ENCODE results near the gene CDON. TPM values are rescaled to one million over a fixed set of nuclear protein-coding genes. Genes with fewer than 3 reads are reported as not detected.

CDON gene
- total and polyA plus RNA-seq, 2 donors (not counting 1 experiment from before 2014, with no cell fraction given): 0.01 TPM; not detected in 1

DNA sequence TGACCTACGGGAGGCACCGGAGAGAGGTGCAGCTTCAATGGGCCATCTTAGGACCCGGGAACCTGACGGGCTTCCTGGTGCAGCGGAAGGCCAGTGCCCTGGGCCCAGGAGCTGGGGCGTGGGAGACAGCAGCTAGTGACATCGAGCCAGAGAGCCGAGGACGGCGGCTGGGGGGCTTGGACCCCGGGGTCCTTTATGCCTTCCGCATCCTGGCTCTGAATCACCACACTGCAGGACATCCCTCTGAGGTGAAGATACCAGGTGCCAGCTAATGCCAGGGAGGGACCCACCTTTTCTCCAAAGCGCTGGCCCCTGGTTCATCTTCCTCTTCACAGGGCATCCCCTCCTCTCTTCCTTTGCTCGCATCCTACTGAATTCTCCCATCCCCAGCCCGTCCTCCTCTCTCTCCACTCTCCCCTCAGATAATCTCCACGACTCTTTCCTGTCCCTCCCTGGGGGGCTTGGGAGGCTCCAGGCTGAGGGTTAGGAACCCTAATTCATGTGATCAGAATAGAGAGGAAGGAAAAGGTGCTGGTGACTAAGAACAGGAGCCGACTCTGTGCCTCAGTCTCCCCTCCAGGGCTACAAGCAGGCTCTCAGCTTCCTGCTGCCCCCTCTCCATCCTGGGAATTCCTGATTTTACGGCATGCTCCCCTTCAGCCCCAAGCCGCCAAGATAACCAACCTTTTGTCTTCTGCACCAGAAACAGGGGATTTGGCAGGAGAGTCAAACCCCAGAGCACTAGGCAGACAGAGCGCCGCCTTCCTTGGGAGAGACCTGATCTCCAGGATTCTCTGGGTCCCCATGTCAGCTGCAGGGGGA lies 108.3 kb downstream of the CDON start:
- Mint-ChIP-seq H3K9me3 (ENCODE audit: insufficient read depth) (no peaks in the 10 kb centered on the region), H3K27me3 (peaks cover 3% of the 10 kb centered on the region), H3K4me1 (no peaks in the 10 kb centered on the region), H3K4me3 (no peak overlapping the region), H3K27ac (no peak overlapping the region)
- H3K27ac ChIP-seq (ENCODE audit: low read length in 2 of 2): no peak overlapping the region
- H3K4me3 ChIP-seq (ENCODE audit: control extremely low read depth in 1 of 5, extremely low read depth in 1 of 5, insufficient read depth in 1 of 5, low read depth in 2 of 5, low read length in 4 of 5): no peak overlapping the region
- H3K9ac ChIP-seq (ENCODE audit: low read length): no peak overlapping the region
- CTCF ChIA-PET: no interaction called here
- POLR2A ChIA-PET: no interaction called here
- no peaks in the 10 kb centered on the region for H3K79me2 ChIP-seq (ENCODE audit: control insufficient read depth, insufficient read depth, low read length)
- H3K27me3 ChIP-seq (replicated peaks in 1 of 4; ENCODE audit: control extremely low read depth in 1 of 4, control insufficient read depth in 3 of 4, insufficient read depth in 4 of 4, low read length in 3 of 4): no peaks in the 10 kb centered on the region
- DNase-seq (no peak), ATAC-seq (ENCODE audit: low read depth) (no peak)
- no peaks in the 10 kb centered on the region for H4K20me1 ChIP-seq (ENCODE audit: control insufficient read depth, insufficient read depth, low read length, poor library complexity, severe bottlenecking)
- H3K9me3 ChIP-seq (ENCODE audit: control extremely low read depth in 1 of 3, control insufficient read depth in 2 of 3, insufficient read depth in 1 of 3, low read length in 2 of 3): no peaks in the 10 kb centered on the region
- H3K36me3 ChIP-seq (replicated peaks in 1 of 2; ENCODE audit: control extremely low read depth in 1 of 2, control insufficient read depth in 1 of 2, extremely low read depth in 1 of 2, insufficient read depth in 2 of 2, low read length in 1 of 2): no peaks in the 10 kb centered on the region
- H3K4me2 ChIP-seq (replicated peaks; ENCODE audit: low read depth, low read length, poor library complexity, severe bottlenecking): no peak overlapping the region
- no peak overlapping the region for H2AFZ ChIP-seq (ENCODE audit: insufficient read depth, low read depth, low read length, poor library complexity, severe bottlenecking)
- TF ChIP-seq, protein P1, sequence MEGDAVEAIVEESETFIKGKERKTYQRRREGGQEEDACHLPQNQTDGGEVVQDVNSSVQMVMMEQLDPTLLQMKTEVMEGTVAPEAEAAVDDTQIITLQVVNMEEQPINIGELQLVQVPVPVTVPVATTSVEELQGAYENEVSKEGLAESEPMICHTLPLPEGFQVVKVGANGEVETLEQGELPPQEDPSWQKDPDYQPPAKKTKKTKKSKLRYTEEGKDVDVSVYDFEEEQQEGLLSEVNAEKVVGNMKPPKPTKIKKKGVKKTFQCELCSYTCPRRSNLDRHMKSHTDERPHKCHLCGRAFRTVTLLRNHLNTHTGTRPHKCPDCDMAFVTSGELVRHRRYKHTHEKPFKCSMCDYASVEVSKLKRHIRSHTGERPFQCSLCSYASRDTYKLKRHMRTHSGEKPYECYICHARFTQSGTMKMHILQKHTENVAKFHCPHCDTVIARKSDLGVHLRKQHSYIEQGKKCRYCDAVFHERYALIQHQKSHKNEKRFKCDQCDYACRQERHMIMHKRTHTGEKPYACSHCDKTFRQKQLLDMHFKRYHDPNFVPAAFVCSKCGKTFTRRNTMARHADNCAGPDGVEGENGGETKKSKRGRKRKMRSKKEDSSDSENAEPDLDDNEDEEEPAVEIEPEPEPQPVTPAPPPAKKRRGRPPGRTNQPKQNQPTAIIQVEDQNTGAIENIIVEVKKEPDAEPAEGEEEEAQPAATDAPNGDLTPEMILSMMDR (IDR thresholded peaks at IDR 0.05): no peak
- no peak for TF ChIP-seq EZH2 (IDR thresholded peaks at IDR 0.05; ENCODE audit: borderline replicate concordance, insufficient read depth, low read depth, low read length, poor library complexity, severe bottlenecking)
- no peaks in the 10 kb centered on the region for H3K4me1 ChIP-seq (ENCODE audit: control insufficient read depth in 2 of 2, insufficient read depth in 2 of 2, low read length in 2 of 2)
- intact Hi-C loops (cut with micrococcal nuclease): no loop called here
- 93% methylated on average over 17 of the region's 21 CpGs for WGBS (ENCODE audit: insufficient coverage)

DNA sequence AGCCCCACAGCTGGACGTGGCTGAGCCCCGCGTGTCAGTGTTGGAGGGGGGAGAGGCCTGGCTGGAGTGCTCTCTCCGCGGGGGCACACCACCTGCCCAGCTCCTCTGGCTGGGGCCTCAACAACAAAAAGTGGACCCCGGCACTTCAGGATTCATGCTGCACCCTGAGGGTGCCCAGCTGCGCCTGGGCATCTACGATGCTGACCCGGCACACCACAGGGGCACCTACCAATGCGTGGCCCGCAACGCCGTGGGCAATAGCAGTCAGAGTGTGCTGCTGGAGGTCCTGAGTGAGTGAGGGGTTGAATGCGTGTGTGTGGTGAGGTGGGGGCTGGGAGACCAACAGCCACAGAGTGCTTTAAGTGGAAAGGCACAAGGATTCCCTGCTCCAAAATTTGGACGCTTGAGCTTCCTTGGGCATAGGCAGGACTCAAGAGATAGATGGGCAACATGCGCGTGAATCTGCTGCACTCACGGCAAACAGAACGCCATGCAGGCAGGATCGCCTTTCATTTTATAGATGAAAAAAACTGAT lies 109.2 kb downstream of the CDON start:
- ChIA-PET CTCF (no interaction called here), POLR2A (no interaction called here)
- Mint-ChIP-seq H3K4me1 (no peaks in the 10 kb centered on the region), H3K27me3 (peaks cover 3% of the 10 kb centered on the region), H3K9me3 (ENCODE audit: insufficient read depth) (no peaks in the 10 kb centered on the region), H3K4me3 (no peak overlapping the region), H3K27ac (no peak overlapping the region)
- Histone ChIP-seq H4K20me1 (ENCODE audit: control insufficient read depth, insufficient read depth, low read length, poor library complexity, severe bottlenecking) (no peaks in the 10 kb centered on the region), H3K4me1 (ENCODE audit: control insufficient read depth in 2 of 2, insufficient read depth in 2 of 2, low read length in 2 of 2) (no peaks in the 10 kb centered on the region), H3K4me2 (replicated peaks; ENCODE audit: low read depth, low read length, poor library complexity, severe bottlenecking) (no peak overlapping the region), H3K9ac (ENCODE audit: low read length) (no peak overlapping the region), H3K9me3 (ENCODE audit: control extremely low read depth in 1 of 3, control insufficient read depth in 2 of 3, insufficient read depth in 1 of 3, low read length in 2 of 3) (no peaks in the 10 kb centered on the region), H3K36me3 (replicated peaks in 1 of 2; ENCODE audit: control extremely low read depth in 1 of 2, control insufficient read depth in 1 of 2, extremely low read depth in 1 of 2, insufficient read depth in 2 of 2, low read length in 1 of 2) (no peaks in the 10 kb centered on the region), H3K27me3 (replicated peaks in 1 of 4; ENCODE audit: control extremely low read depth in 1 of 4, control insufficient read depth in 3 of 4, insufficient read depth in 4 of 4, low read length in 3 of 4) (no peaks in the 10 kb centered on the region), H2AFZ (ENCODE audit: insufficient read depth, low read depth, low read length, poor library complexity, severe bottlenecking) (no peak overlapping the region), H3K79me2 (ENCODE audit: control insufficient read depth, insufficient read depth, low read length) (no peaks in the 10 kb centered on the region), H3K4me3 (ENCODE audit: control extremely low read depth in 1 of 5, extremely low read depth in 1 of 5, insufficient read depth in 1 of 5, low read depth in 2 of 5, low read length in 4 of 5) (no peak overlapping the region), H3K27ac (ENCODE audit: low read length in 2 of 2) (no peak overlapping the region)
- WGBS (ENCODE audit: insufficient coverage): 85% methylated on average over 19 of the region's 20 CpGs
- ATAC-seq (ENCODE audit: low read depth) (no peak), DNase-seq (no peak)
- intact Hi-C loops (cut with micrococcal nuclease): no loop called here
- TF ChIP-seq, protein P1 (IDR thresholded peaks at IDR 0.05): no peak
- TF ChIP-seq EZH2 (IDR thresholded peaks at IDR 0.05; ENCODE audit: borderline replicate concordance, insufficient read depth, low read depth, low read length, poor library complexity, severe bottlenecking): no peak
